Heart left ventricle (tissue), 13 donors: ENCODE results near the gene NAPB.

Experiments
- CTCF ChIP-seq, 12 donors: fragments of 200-600 bp; sonication (generic) in 4 of 12; IDR thresholded peaks; one replicate each; pipeline versions ENCODE4 v1.5.0 to v1.8.0; 2018 to 2022; ENCODE audit warnings: antibody characterized with exemption in 12 of 12, mild to moderate bottlenecking in 5 of 12
- POLR2A ChIP-seq, 2 donors: fragments of 450-650 bp; IDR thresholded peaks; one replicate each; pipeline ENCODE4 v1.6.1; 2017; ENCODE audit warnings: antibody characterized with exemption in 2 of 2, mild to moderate bottlenecking in 2 of 2, moderate library complexity in 2 of 2
- donor health status: ischemic (EF 13 %, LVEDD 7.1; RV severe dilation, severe dysfunction).
- donor health status: DM: no; HTN: yes; CAD: no.
- donor health status: DM: no; HTN: no; CAD: no.
- donor health status: ischemic (EF 25% LVEDD 6.9; RV normal size, moderate dysfunction).
- donor health status: ischemic (EF 25% LVEDD 5.7; RV mildly dilated, moderate dysfunction).
- donor health status: ischemic (EF 35%, LVEDD 5.7; RV mildly dilated, moderate dysfunction).
- donor health status: nonischemic (EF 11% LVEDD 7.7; RV severe dilation, severe dysfunction).
- donor health status: DM: yes; HTN: yes; CAD: no.
- donor health status: PGD.
- donor health status: ischemic (EF 29% LVEDD 5.4; RV normal size, mild dysfunction).
- donor health status: nonischemic (EF 23%, LVEDD 6.1; RV moderate dilation, normal function).

GRCh38 chr20:23336476-23336875, 84.8 kb downstream of the NAPB start:
- TF ChIP-seq POLR2A (IDR thresholded peaks at IDR 0.05) (no peak), CTCF (IDR thresholded peaks at IDR 0.05) (no peak)
